HEK293T (cell line): Measurements from ENCODE around the gene TMEM131.

Experiments
- BHLHE40 ChIP-seq: fragments of 450-650 bp; IDR thresholded peaks from 2 replicates; pipeline ENCODE4 v1.6.1; 2016; ENCODE audit warnings: mild to moderate bottlenecking, moderate library complexity, borderline replicate concordance
- FOXK2 ChIP-seq: fragments of 450-650 bp; IDR thresholded peaks from 2 replicates; pipeline ENCODE4 v1.6.1; 2016; ENCODE audit warnings: mild to moderate bottlenecking
- L3MBTL2 ChIP-seq: fragments of 450-650 bp; conservative IDR thresholded peaks from 2 replicates; pipeline ENCODE4 v1.6.1; 2016; ENCODE audit warnings: mild to moderate bottlenecking
- NFRKB ChIP-seq: fragments of 450-650 bp; IDR thresholded peaks from 2 replicates; pipeline ENCODE4 v1.6.1; 2016; ENCODE audit warnings: mild to moderate bottlenecking, moderate library complexity
- SUZ12 ChIP-seq: fragments of 450-650 bp; IDR thresholded peaks from 2 replicates; pipeline ENCODE4 v1.6.1; 2016; ENCODE audit warnings: mild to moderate bottlenecking
- TARDBP ChIP-seq: fragments of 450-650 bp; IDR thresholded peaks from 2 replicates; pipeline ENCODE4 v1.6.1; 2016
- ZNF384 ChIP-seq: fragments of 450-650 bp; IDR thresholded peaks from 2 replicates; pipeline ENCODE4 v1.6.1; 2016

DNA sequence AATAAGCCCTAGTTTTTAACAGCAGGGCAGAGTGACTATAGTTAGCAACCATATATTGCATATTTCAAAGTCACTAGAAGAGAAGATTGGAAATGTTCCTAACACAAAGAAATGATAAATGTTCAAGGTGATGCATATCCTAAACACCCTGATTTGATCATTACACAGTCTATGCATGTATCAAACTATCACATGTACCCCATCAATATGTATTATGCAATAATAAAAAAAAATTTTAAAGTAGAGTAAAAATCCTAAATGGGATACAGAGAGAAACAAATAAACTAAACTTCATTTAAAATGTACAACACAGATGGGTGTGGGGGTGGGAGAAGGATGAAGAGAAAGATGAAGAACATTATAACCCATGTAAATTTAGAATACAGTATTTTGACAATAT lies 93.9 kb downstream of the TMEM131 start:
- TF ChIP-seq ZNF384, result no peak
- TF ChIP-seq NFRKB, result no peak
- TF ChIP-seq SUZ12, result no peak
- TF ChIP-seq L3MBTL2, result no peak
- TF ChIP-seq TARDBP, result no peak
- no peak for TF ChIP-seq BHLHE40
- TF ChIP-seq FOXK2, result no peak
